Naive thymus-derived CD4-positive, alpha-beta T cell (primary cell): Measurements from ENCODE around the gene GAPDH. TPM values are rescaled to one million over a fixed set of nuclear protein-coding genes. Genes with fewer than 3 reads are reported as not detected.
A peak's percentile ranks its signal among the peaks of the same experiment; 100 is the strongest.

Source experiments
- ATAC-seq: fragments of 150-1000 bp; cut with Tn5 transposase; 2 replicates; pipeline ENCODE4 v1.10.0; 2021; ENCODE audit warnings: mild to moderate bottlenecking, moderate library complexity
- CTCF ChIA-PET: fragments of 350-600 bp; sonication (Branson Sonifier 250); formaldehyde crosslinking; loops from one replicate; lab custom pipeline; 2021; ENCODE audit warnings: antibody characterized with exemption; lab: Charles Lee
- POLR2A ChIA-PET: fragments of 350-600 bp; sonication (Branson Sonifier 250); formaldehyde crosslinking; loops from one replicate; lab custom pipeline; 2021; ENCODE audit warnings: antibody characterized with exemption, inconsistent platforms; lab: Charles Lee
- DNase-seq, 9 donors: peaks; one replicate each; pipeline versions ENCODE4 v3.0.0 to v3.0.0-alpha.2; 2020 to 2022; ENCODE audit warnings: mixed read lengths in 1 of 9
- H3K27ac ChIP-seq: one replicate; pipeline ENCODE4 v1.7.0; 2013; ENCODE audit warnings: mild to moderate bottlenecking, low read depth, low read length, moderate library complexity
- H3K27me3 ChIP-seq, 2 donors: one replicate each; pipeline ENCODE4 v1.7.0; 2013; ENCODE audit warnings: low read length in 2 of 2, mild to moderate bottlenecking in 2 of 2, moderate library complexity in 2 of 2; ENCODE audit not compliant: control insufficient read depth in 2 of 2, insufficient read depth in 2 of 2
- H3K36me3 ChIP-seq, 3 experiments: 1 replicate in 2 of 3; 2 replicates in 1 of 3; pipeline ENCODE4 v1.7.0; 2013; ENCODE audit warnings: low read length in 3 of 3, mild to moderate bottlenecking in 3 of 3, moderate library complexity in 1 of 3; ENCODE audit not compliant: insufficient read depth in 3 of 3, control insufficient read depth in 2 of 3
- H3K4me1 ChIP-seq, 2 donors: one replicate each; pipeline ENCODE4 v1.7.0; 2013; ENCODE audit warnings: low read length in 2 of 2, mild to moderate bottlenecking in 2 of 2, moderate library complexity in 1 of 2; ENCODE audit not compliant: control insufficient read depth in 2 of 2, insufficient read depth in 2 of 2
- H3K4me3 ChIP-seq: 2 replicates; pipeline ENCODE4 v1.7.0; 2013; ENCODE audit warnings: mild to moderate bottlenecking, low read length
- H3K9me3 ChIP-seq, 3 experiments: 1 replicate in 2 of 3; 2 replicates in 1 of 3; pipeline ENCODE4 v1.7.0; 2013; ENCODE audit warnings: low read length in 3 of 3; ENCODE audit not compliant: control insufficient read depth in 2 of 3
- H3K27ac Mint-ChIP-seq, 9 donors: one replicate each; pipeline ENCODE4 v1.8.0; 2020 to 2022; ENCODE audit warnings: mixed read lengths in 9 of 9, mild to moderate bottlenecking in 8 of 9, moderate library complexity in 5 of 9, inconsistent platforms in 2 of 9
- H3K27me3 Mint-ChIP-seq, 5 donors: one replicate each; pipeline ENCODE4 v1.8.0; 2021 to 2022; ENCODE audit warnings: mixed read lengths in 5 of 5, mild to moderate bottlenecking in 1 of 5
- H3K36me3 Mint-ChIP-seq, 5 donors: one replicate each; pipeline ENCODE4 v1.8.0; 2020 to 2022; ENCODE audit warnings: mixed read lengths in 5 of 5, mild to moderate bottlenecking in 3 of 5, inconsistent platforms in 1 of 5
- H3K4me1 Mint-ChIP-seq, 7 donors: one replicate each; pipeline ENCODE4 v1.8.0; 2020 to 2022; ENCODE audit warnings: mixed read lengths in 7 of 7, mild to moderate bottlenecking in 3 of 7, inconsistent platforms in 1 of 7
- H3K4me3 Mint-ChIP-seq, 10 donors: one replicate each; pipeline ENCODE4 v1.8.0; 2020 to 2022; ENCODE audit warnings: mild to moderate bottlenecking in 10 of 10, mixed read lengths in 10 of 10, moderate library complexity in 6 of 10, inconsistent platforms in 2 of 10
- H3K9me3 Mint-ChIP-seq, 11 donors: one replicate each; pipeline ENCODE4 v1.8.0; 2020 to 2022; ENCODE audit warnings: mixed read lengths in 11 of 11, mild to moderate bottlenecking in 4 of 11, inconsistent platforms in 1 of 11, moderate library complexity in 1 of 11
- intact Hi-C, 2 donors: fragments of 100-400 bp; cut with micrococcal nuclease; formaldehyde crosslinking; loops; one replicate each; pipeline ENCODE4 v1.15.1; 2023
- polyA plus RNA-seq, 2 donors: library from polyadenylated mRNA; unstranded; fragments of 300-500 nt; fragmentation: Illumina TruSeq; gene quantifications; one replicate each; pipeline ENCODE4 v1.2.3, GENCODE V29; 2021
- total RNA-seq, 6 experiments: library from RNA in 5 of 6; stranded (reverse) in 5 of 6; gene quantifications; 1 replicate in 5 of 6; 2 replicates in 1 of 6; pipeline ENCODE4 v1.2.3 and lab custom pipeline; 2021 to 2026

The GAPDH gene
- total and polyA plus RNA-seq, 7 experiments from 2014 or later = 330 to 4,503 (median 970) TPM

- Mint-ChIP-seq H3K4me3 (peak overlapping the region in 8 of 10 donors; percentile 7 to 83 (median 53)), H3K36me3 (peaks cover 10 to 25% (median 17%) of the 10 kb centered on the region in 5 donors)
Measured at GRCh38 chr12:6541371-6542165, 7.3 kb downstream of the GAPDH start.

GRCh38 chr12:6542209-6543009 is 8.1 kb downstream of the GAPDH start:
- Histone ChIP-seq H3K27me3 (no peaks in the 10 kb centered on the region), H3K27ac (peak overlapping the region; percentile 9), H3K4me3 (no peak overlapping the region), H3K4me1 (peaks cover 8 to 21% of the 10 kb centered on the region in 2 donors), H3K9me3 (no peaks in the 10 kb centered on the region), H3K36me3 (peaks cover 11 to 52% (median 11%) of the 10 kb centered on the region in 3 experiments)
- peak overlapping the region in 8 of 10 donors; percentile 0 to 50 (median 16) for H3K4me3 Mint-ChIP-seq
- CTCF ChIA-PET = interaction anchor here (1.0 kb wide), 1 partner anchor 119 kb away, joined by 3 read pairs; no protein-coding TSS in a partner anchor
- H3K27me3 Mint-ChIP-seq = no peaks in the 10 kb centered on the region
- POLR2A ChIA-PET = interaction anchor here (0.9 to 1.5 kb wide), 3 partner anchors 72 to 208 kb away, joined by 3 to 4 read pairs (median 3); partner anchors contain the start of gene VAMP1
- intact Hi-C loops = no loop called here
- H3K4me1 Mint-ChIP-seq = peaks cover 26 to 48% (median 39%) of the 10 kb centered on the region in 7 donors
- ATAC-seq (peak; percentile 37), DNase-seq (peak in 4 of 9 donors; percentile 32 to 47 (median 34))
- peaks cover 13 to 21% (median 19%) of the 10 kb centered on the region in 5 donors for H3K36me3 Mint-ChIP-seq
- H3K9me3 Mint-ChIP-seq = no peaks in the 10 kb centered on the region
- peak overlapping the region; percentile 50 to 95 (median 84) for H3K27ac Mint-ChIP-seq

More at GRCh38 chr12:6541371-6542165, 7.3 kb downstream of the GAPDH start:
- Mint-ChIP-seq H3K27me3 (no peaks in the 10 kb centered on the region), H3K27ac (peak overlapping the region; percentile 65 to 95 (median 90)), H3K9me3 (no peaks in the 10 kb centered on the region), H3K4me1 (peaks cover 26 to 56% (median 44%) of the 10 kb centered on the region in 7 donors)
- DNase-seq (no peak), ATAC-seq (no peak)
- Histone ChIP-seq H3K27me3 (no peaks in the 10 kb centered on the region), H3K36me3 (peaks cover 15 to 52% (median 16%) of the 10 kb centered on the region in 3 experiments), H3K4me3 (no peak overlapping the region), H3K27ac (peak overlapping the region; percentile 9), H3K4me1 (peaks cover 12 to 22% of the 10 kb centered on the region in 2 donors), H3K9me3 (no peaks in the 10 kb centered on the region)
- ChIA-PET CTCF (interaction anchor here (2.2 to 7.1 kb wide), 2 partner anchors 71 to 116 kb away, joined by 6 to 106 read pairs; partner anchors contain the start of gene VAMP1), POLR2A (interaction anchor here (0.9 to 2.2 kb wide), 4 partner anchors 11 to 207 kb away, joined by 3 to 9 read pairs (median 4); partner anchors contain the start of gene MRPL51)
- intact Hi-C loops = loop anchor here in 1 of 2 donors (2.0 kb wide), 1 partner anchor 15 kb away; the partner anchor contains the start of gene IFFO1

- POLR2A ChIA-PET = interaction anchor here (0.5 to 0.6 kb wide), 2 partner anchors 61 to 99 kb away, joined by 3 read pairs; no protein-coding TSS in a partner anchor
- Histone ChIP-seq H3K4me1 (peaks cover 0 to 8% of the 10 kb centered on the region in 2 donors), H3K27ac (no peak overlapping the region), H3K27me3 (no peaks in the 10 kb centered on the region), H3K9me3 (no peaks in the 10 kb centered on the region), H3K4me3 (no peak overlapping the region), H3K36me3 (peaks cover 11 to 65% (median 12%) of the 10 kb centered on the region in 3 experiments)
- intact Hi-C loops = no loop called here
- no peak for ATAC-seq
- no peaks in the 10 kb centered on the region for H3K27me3 Mint-ChIP-seq
- no peak overlapping the region for H3K27ac Mint-ChIP-seq
- peaks cover 8 to 27% (median 14%) of the 10 kb centered on the region in 5 donors for H3K36me3 Mint-ChIP-seq
- peaks cover 17 to 29% (median 22%) of the 10 kb centered on the region in 7 donors for H3K4me1 Mint-ChIP-seq
- H3K9me3 Mint-ChIP-seq = no peaks in the 10 kb centered on the region
- H3K4me3 Mint-ChIP-seq = no peak overlapping the region
- CTCF ChIA-PET = interaction anchor here (0.6 to 1.4 kb wide), 3 partner anchors 8 to 50 kb away, joined by 3 to 7 read pairs (median 4); no protein-coding TSS in a partner anchor
- DNase-seq = no peak
Measured at GRCh38 chr12:6546016-6546415, 11.7 kb downstream of the GAPDH start.

DNA sequence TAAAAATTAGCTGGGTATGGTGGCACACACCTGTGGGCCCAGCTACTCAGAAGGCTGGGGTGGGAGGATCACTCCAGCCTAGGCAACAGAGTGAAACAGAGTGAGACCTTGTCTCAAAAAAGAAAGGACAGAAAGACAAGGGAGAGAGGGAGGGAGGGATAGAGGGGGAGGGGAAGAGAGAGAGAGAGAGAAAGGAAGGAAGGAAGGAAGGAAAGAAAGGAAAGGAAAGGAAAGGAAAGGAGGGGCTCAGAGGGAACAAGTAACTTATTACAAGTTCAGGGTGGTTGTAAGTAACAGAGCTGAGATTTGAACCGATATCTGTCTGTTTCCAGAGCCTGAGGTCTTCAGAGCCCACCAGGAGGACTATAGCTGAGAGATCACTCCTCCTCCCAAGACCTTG is 13.2 kb downstream of the GAPDH start:
- Histone ChIP-seq H3K4me1 (peaks cover 0 to 3% of the 10 kb centered on the region in 2 donors), H3K27me3 (no peaks in the 10 kb centered on the region), H3K27ac (no peak overlapping the region), H3K36me3 (peaks cover 11 to 73% (median 12%) of the 10 kb centered on the region in 3 experiments), H3K9me3 (no peaks in the 10 kb centered on the region), H3K4me3 (no peak overlapping the region)
- H3K4me3 Mint-ChIP-seq = no peak overlapping the region
- peaks cover 18 to 31% (median 25%) of the 10 kb centered on the region in 7 donors for H3K4me1 Mint-ChIP-seq
- ATAC-seq = no peak
- POLR2A ChIA-PET = interaction anchor here (0.8 kb wide), 1 partner anchor 225 kb away, joined by 3 read pairs; no protein-coding TSS in a partner anchor
- H3K27me3 Mint-ChIP-seq = no peaks in the 10 kb centered on the region
- peaks cover 8 to 32% (median 12%) of the 10 kb centered on the region in 5 donors for H3K36me3 Mint-ChIP-seq
- H3K9me3 Mint-ChIP-seq = no peaks in the 10 kb centered on the region
- intact Hi-C loops = no loop called here
- CTCF ChIA-PET = interaction anchor here (0.6 kb wide), 1 partner anchor 88 kb away, joined by 3 read pairs; no protein-coding TSS in a partner anchor
- DNase-seq = no peak
- H3K27ac Mint-ChIP-seq = peak overlapping the region in 3 of 9 donors; percentile 48 to 62 (median 57)

- Histone ChIP-seq H3K4me3 (no peak overlapping the region), H3K27ac (no peak overlapping the region)
- no peak for DNase-seq
Measured at GRCh38 chr12:6547987-6548386, 13.7 kb downstream of the GAPDH start.

More at GRCh38 chr12:6547987-6548386, 13.7 kb downstream of the GAPDH start:
- no peaks in the 10 kb centered on the region for H3K9me3 ChIP-seq
- H3K4me1 ChIP-seq = peaks cover 0 to under 1% of the 10 kb centered on the region in 2 donors
- no peak overlapping the region for H3K27ac Mint-ChIP-seq
- H3K27me3 Mint-ChIP-seq = no peaks in the 10 kb centered on the region
- H3K36me3 Mint-ChIP-seq = peaks cover 8 to 32% (median 12%) of the 10 kb centered on the region in 5 donors
- peaks cover 21 to 36% (median 27%) of the 10 kb centered on the region in 7 donors for H3K4me1 Mint-ChIP-seq
- no peaks in the 10 kb centered on the region for H3K27me3 ChIP-seq
- H3K36me3 ChIP-seq = peaks cover 11 to 69% (median 12%) of the 10 kb centered on the region in 3 experiments
- intact Hi-C loops = no loop called here
- ChIA-PET POLR2A (no interaction called here), CTCF (interaction anchor here (0.6 kb wide), 1 partner anchor 87 kb away, joined by 3 read pairs; no protein-coding TSS in a partner anchor)
- no peak for ATAC-seq
- no peak overlapping the region for H3K4me3 Mint-ChIP-seq
- no peaks in the 10 kb centered on the region for H3K9me3 Mint-ChIP-seq
